H1 (cell line): ENCODE measurements around the gene ZNF397. TPM values are rescaled to one million over a fixed set of nuclear protein-coding genes. Genes with fewer than 3 reads are reported as not detected.

Experiments
- CTCF ChIA-PET: fragments of 300-600 bp; sonication (Branson Sonifier 250); formaldehyde crosslinking; loops from one replicate; lab custom pipeline; 2021; ENCODE audit not compliant: partially characterized antibody; lab: Charles Lee
- POLR2A ChIA-PET: fragments of 300-600 bp; sonication (Branson Sonifier 250); formaldehyde crosslinking; loops from one replicate; lab custom pipeline; 2021; ENCODE audit warnings: inconsistent platforms; ENCODE audit not compliant: partially characterized antibody; lab: Charles Lee
- DNase-seq, 2 experiments: peaks; one replicate each; pipeline versions ENCODE4 v3.0.0 to v3.0.0-alpha.2; 2010 to 2022; ENCODE audit warnings: low spot score in 2 of 2, low read depth in 1 of 2, mixed read lengths in 1 of 2
- FAIRE-seq: peaks from 2 replicates; lab custom pipeline; 2011; peaks lifted over from hg19 to GRCh38; lab: Jason Lieb, UNC
- H2AFZ ChIP-seq: 2 replicates; pipeline ENCODE4 v1.8.1; 2012; ENCODE audit warnings: low read length, inconsistent platforms
- H2AK5ac ChIP-seq: 2 replicates; pipeline ENCODE4 v1.6.1; 2013; ENCODE audit warnings: low read depth, low read length
- H2BK120ac ChIP-seq: replicated peaks from 2 replicates; pipeline ENCODE3; 2013; ENCODE audit warnings: low read depth, low read length, inconsistent platforms
- H2BK12ac ChIP-seq: 2 replicates; pipeline ENCODE4 v1.6.1; 2013; ENCODE audit warnings: low read depth, low read length
- H2BK15ac ChIP-seq: 2 replicates; pipeline ENCODE4 v1.6.1; 2013; ENCODE audit warnings: low read length
- H2BK20ac ChIP-seq: 2 replicates; pipeline ENCODE4 v1.6.1; 2013; ENCODE audit warnings: low read length
- H2BK5ac ChIP-seq: 2 replicates; pipeline ENCODE4 v1.6.1; 2013; ENCODE audit warnings: low read depth, low read length
- H3K14ac ChIP-seq: 2 replicates; pipeline ENCODE4 v1.6.1; 2013; ENCODE audit warnings: inconsistent platforms; ENCODE audit not compliant: insufficient read length
- H3K18ac ChIP-seq: 2 replicates; pipeline ENCODE4 v1.6.1; 2013; ENCODE audit warnings: low read length; ENCODE audit errors: extremely low read depth
- H3K23ac ChIP-seq: 2 replicates; pipeline ENCODE4 v1.6.1; 2013; ENCODE audit warnings: inconsistent platforms; ENCODE audit not compliant: insufficient read length
- H3K23me2 ChIP-seq: 2 replicates; pipeline ENCODE4 v1.6.1; 2013; ENCODE audit warnings: low read depth, low read length
- H3K27ac ChIP-seq: 2 replicates; pipeline ENCODE4 v1.6.1; 2011; ENCODE audit warnings: low read depth, low read length, inconsistent platforms
- H3K27me3 ChIP-seq, 4 experiments: replicated peaks in 1 of 4; 1 replicate in 1 of 4; 2 replicates in 3 of 4; pipeline versions ENCODE4 v1.6.1 to v1.8.1; 2011 to 2013; ENCODE audit warnings: low read length in 3 of 4, mild to moderate bottlenecking in 3 of 4, inconsistent platforms in 2 of 4, mixed read lengths in 2 of 4, moderate library complexity in 1 of 4; ENCODE audit not compliant: control insufficient read depth in 3 of 4, insufficient read depth in 3 of 4; ENCODE audit errors: extremely low read depth in 1 of 4
- H3K36me3 ChIP-seq, 4 experiments: 2 replicates each; pipeline versions ENCODE4 v1.6.1 to v1.8.1; 2011 to 2013; ENCODE audit warnings: mild to moderate bottlenecking in 4 of 4, low read length in 3 of 4, moderate library complexity in 2 of 4, control low read depth in 1 of 4, inconsistent platforms in 1 of 4; ENCODE audit not compliant: insufficient read depth in 4 of 4, control insufficient read depth in 2 of 4
- H3K4ac ChIP-seq: replicated peaks from 2 replicates; pipeline ENCODE3; 2013; ENCODE audit warnings: low read length, low read depth, mixed read lengths, inconsistent platforms; ENCODE audit not compliant: insufficient read length
- H3K4me1 ChIP-seq, 4 experiments: replicated peaks in 1 of 4; 1 replicate in 1 of 4; 2 replicates in 3 of 4; pipeline versions ENCODE4 v1.6.1 to v1.8.1; 2011 to 2013; ENCODE audit warnings: low read length in 3 of 4, inconsistent platforms in 2 of 4, mixed read lengths in 1 of 4; ENCODE audit not compliant: insufficient read depth in 4 of 4, control insufficient read depth in 3 of 4
- H3K4me2 ChIP-seq, 2 experiments: 2 replicates each; pipeline versions ENCODE4 v1.6.1 to v1.8.1; 2011 to 2013; ENCODE audit warnings: low read depth in 2 of 2, low read length in 2 of 2, control low read depth in 1 of 2, inconsistent platforms in 1 of 2, mild to moderate bottlenecking in 1 of 2; ENCODE audit not compliant: insufficient read depth in 1 of 2
- H3K4me3 ChIP-seq, 4 experiments: fragments of 200-600, 300-600 bp in 1 of 4; sonication (generic), shearing (Covaris generic), sonication (Bioruptor Twin) in 1 of 4; 2 replicates each; pipeline versions ENCODE4 v1.5.1 to v1.8.1; 2011 to 2016; ENCODE audit warnings: low read length in 4 of 4, low read depth in 3 of 4, control low read depth in 2 of 4, inconsistent platforms in 2 of 4, mild to moderate bottlenecking in 2 of 4, mixed read lengths in 1 of 4, moderate library complexity in 1 of 4; ENCODE audit not compliant: insufficient read depth in 2 of 4; ENCODE audit errors: extremely low read depth in 1 of 4
- H3K56ac ChIP-seq: replicated peaks from 2 replicates; pipeline ENCODE3; 2013; ENCODE audit warnings: low read depth, mild to moderate bottlenecking, mixed read lengths, low read length, inconsistent platforms; ENCODE audit not compliant: insufficient read length
- H3K79me1 ChIP-seq: 2 replicates; pipeline ENCODE4 v1.6.1; 2013; ENCODE audit warnings: low read depth, low read length, control low read depth
- H3K79me2 ChIP-seq, 2 experiments: 2 replicates each; pipeline versions ENCODE4 v1.6.1 to v1.8.1; 2012 to 2013; ENCODE audit warnings: low read length in 2 of 2, mild to moderate bottlenecking in 2 of 2, inconsistent platforms in 1 of 2; ENCODE audit not compliant: insufficient read depth in 2 of 2, control insufficient read depth in 1 of 2
- H3K9ac ChIP-seq, 4 experiments: replicated peaks in 1 of 4; 1 replicate in 1 of 4; 2 replicates in 3 of 4; pipeline versions ENCODE4 v1.6.1 to v1.8.1; 2011 to 2013; ENCODE audit warnings: low read depth in 3 of 4, low read length in 3 of 4, control low read depth in 2 of 4, mild to moderate bottlenecking in 2 of 4, moderate library complexity in 2 of 4, inconsistent platforms in 1 of 4; ENCODE audit errors: extremely low read depth in 1 of 4
- H3K9me3 ChIP-seq, 2 experiments: 2 replicates each; pipeline versions ENCODE4 v1.6.1 to v1.8.1; 2012 to 2013; ENCODE audit warnings: mild to moderate bottlenecking in 2 of 2, moderate library complexity in 2 of 2, control low read depth in 1 of 2, inconsistent platforms in 1 of 2, low read depth in 1 of 2, low read length in 1 of 2, mixed read lengths in 1 of 2; ENCODE audit not compliant: insufficient read depth in 2 of 2
- H4K20me1 ChIP-seq, 2 experiments: replicated peaks in 1 of 2; 2 replicates each; pipeline versions ENCODE3 to v1.8.1; 2011 to 2013; ENCODE audit warnings: inconsistent platforms in 2 of 2, low read length in 2 of 2, mild to moderate bottlenecking in 1 of 2; ENCODE audit not compliant: insufficient read depth in 2 of 2, control insufficient read depth in 1 of 2
- H4K5ac ChIP-seq: 2 replicates; pipeline ENCODE4 v1.6.1; 2013; ENCODE audit warnings: low read length, low read depth, mixed read lengths, inconsistent platforms; ENCODE audit not compliant: insufficient read length
- H4K8ac ChIP-seq: 2 replicates; pipeline ENCODE4 v1.8.0; 2013; ENCODE audit warnings: mild to moderate bottlenecking, moderate library complexity, low read length, inconsistent platforms; ENCODE audit not compliant: insufficient read depth; ENCODE audit errors: extremely low read depth
- H4K91ac ChIP-seq: replicated peaks from 2 replicates; pipeline ENCODE3; 2013; ENCODE audit warnings: low read length, mixed read lengths, inconsistent platforms; ENCODE audit not compliant: insufficient read length
- BACH1 ChIP-seq: IDR thresholded peaks from 2 replicates; pipeline ENCODE4 v1.6.1; 2012; ENCODE audit warnings: low read length, improper control_type of control experiment
- BCL11A ChIP-seq, 2 experiments: IDR thresholded peaks; one replicate each; pipeline ENCODE4 v1.6.1; 2011; ENCODE audit warnings: low read depth in 2 of 2, low read length in 2 of 2, mild to moderate bottlenecking in 2 of 2
- CBX8 ChIP-seq: fragments of 300-800, 300-1000 bp; sonication (generic); IDR thresholded peaks from 2 replicates; pipeline ENCODE4 v1.7.1; 2016; ENCODE audit warnings: low read depth, low read length, borderline replicate concordance
- CHD1 ChIP-seq: IDR thresholded peaks from 2 replicates; pipeline ENCODE4 v1.6.1; 2012; ENCODE audit warnings: low read depth, low read length, improper control_type of control experiment
- CREB1 ChIP-seq: IDR thresholded peaks from 2 replicates; pipeline ENCODE4 v1.6.1; 2012; ENCODE audit warnings: inconsistent platforms
- CTCF ChIP-seq, 3 experiments: IDR thresholded peaks; 1 replicate in 2 of 3; 2 replicates in 1 of 3; pipeline versions ENCODE4 v1.5.1 to v1.6.1; 2011; ENCODE audit warnings: low read length in 3 of 3, mild to moderate bottlenecking in 3 of 3, inconsistent platforms in 2 of 3, low read depth in 1 of 3, moderate library complexity in 1 of 3; ENCODE audit not compliant: insufficient read depth in 1 of 3; ENCODE audit errors: control extremely low read depth in 1 of 3
- E2F6 ChIP-seq: IDR thresholded peaks from 2 replicates; pipeline ENCODE4 v1.6.1; 2012; ENCODE audit warnings: inconsistent platforms
- HDAC6 ChIP-seq: IDR thresholded peaks from one replicate; pipeline ENCODE4 v1.7.1; 2012; ENCODE audit warnings: low read depth, mild to moderate bottlenecking, inconsistent platforms, low read length, moderate library complexity
- JUND ChIP-seq: IDR thresholded peaks from 2 replicates; pipeline ENCODE4 v1.6.1; 2011; ENCODE audit warnings: mild to moderate bottlenecking, improper control_type of control experiment, low read length
- PHF8 ChIP-seq: fragments of 200-600 bp; sonication (generic); conservative IDR thresholded peaks from 2 replicates; pipeline ENCODE4 v1.7.1; 2012; ENCODE audit warnings: low read depth, mild to moderate bottlenecking, inconsistent platforms, low read length, moderate library complexity
- ZNF274 ChIP-seq: IDR thresholded peaks from 2 replicates; pipeline ENCODE4 v1.7.0; 2012; ENCODE audit warnings: low read length, borderline replicate concordance; ENCODE audit errors: extremely low read depth
- WGBS, 2 experiments: shearing (Covaris generic) in 1 of 2; methylation state at CpG; one replicate each; pipeline versions ENCODE4 v1.1.6 to v1.1.7; 2013 to 2015; ENCODE audit warnings: low lambda C conversion rate in 2 of 2, mixed read lengths in 2 of 2, inconsistent platforms in 1 of 2, low coverage in 1 of 2, missing lambda C conversion rate in 1 of 2; ENCODE audit not compliant: insufficient replicate concordance in 2 of 2, insufficient coverage in 1 of 2, insufficient read length in 1 of 2; ENCODE audit errors: extremely low coverage in 1 of 2, missing lambda C conversion rate in 1 of 2; 5-methylcytosine and 5-hydroxymethylcytosine counted together
- polyA plus RNA-seq, 7 experiments: library from polyadenylated mRNA; depleted of rRNA in 3 of 7; stranded (reverse) in 5 of 7; unstranded in 2 of 7; fragments of >200 nt in 5 of 7; fragments of 200-250 nt in 2 of 7; gene quantifications; 1 replicate in 5 of 7; 2 replicates in 1 of 7; 4 replicates in 1 of 7; pipeline versions ENCODE4 v1.2.1 to v1.2.3, GENCODE V29; 2011 to 2013; ENCODE audit warnings: missing spikeins in 2 of 7, mixed read lengths in 2 of 7
- total RNA-seq: library from RNA; stranded (reverse); fragmentation: NEBNext Ultra II Directional; extraction: Animal tissue kit (Norgen Biotek cat#: 25700); gene quantifications from 2 replicates; pipeline ENCODE4 v1.2.1, GENCODE V29; 2021

Gene ZNF397
- total and polyA plus RNA-seq, 2 of the 8 experiments (the other 6 are each of a cell fraction or from before 2014, with no cell fraction given): 9.8 to 39.5 TPM

GRCh38 chr18:35296060-35296459 is 55.2 kb downstream of the ZNF397 start:
- no peak overlapping the region for H2BK20ac ChIP-seq
- no peak overlapping the region for H3K23ac ChIP-seq
- H3K4ac ChIP-seq: no peak overlapping the region
- no peak overlapping the region for H3K56ac ChIP-seq
- no peak overlapping the region for H4K5ac ChIP-seq
- no peak overlapping the region for H4K91ac ChIP-seq
- CTCF ChIA-PET: interaction anchor here (0.7 kb wide), 1 partner anchor 26 kb away, joined by 4 read pairs; no protein-coding TSS in a partner anchor
- no peak overlapping the region for H2AK5ac ChIP-seq
- no peak overlapping the region for H2BK120ac ChIP-seq
- H2BK12ac ChIP-seq: no peak overlapping the region
- H3K4me2 ChIP-seq: no peak overlapping the region
- FAIRE-seq (no peak), DNase-seq (no peak)
- WGBS, 2 experiments: 90% methylated on average over 2 of the region's 2 CpGs; no CpG with 5 or more reads in 1 of the 2 experiments
- H2BK15ac ChIP-seq: no peak overlapping the region
- H3K27ac ChIP-seq: no peak overlapping the region
- no peaks in the 10 kb centered on the region for H3K9me3 ChIP-seq
- peaks cover 2 to 13% (median 9%) of the 10 kb centered on the region in 4 experiments; a peak in 5 of 8 replicates for H3K36me3 ChIP-seq
- no peak overlapping the region for H2BK5ac ChIP-seq
- POLR2A ChIA-PET: interaction anchor here (0.6 to 1.6 kb wide), 2 partner anchors 36 to 66 kb away, joined by 3 read pairs; no protein-coding TSS in a partner anchor
- H3K9ac ChIP-seq: no peak overlapping the region
- H3K27me3 ChIP-seq: no peaks in the 10 kb centered on the region
- no peak overlapping the region for H3K14ac ChIP-seq
- H3K79me2 ChIP-seq: peaks cover 0 to 32% of the 10 kb centered on the region in 2 experiments; a peak in 2 of 4 replicates
- H3K4me3 ChIP-seq: no peak overlapping the region
- H4K8ac ChIP-seq: no peak overlapping the region
- H3K4me1 ChIP-seq: peaks cover 0 to 1% (median 0%) of the 10 kb centered on the region in 4 experiments; a peak in 2 of 7 replicates
- no peaks in the 10 kb centered on the region for H3K23me2 ChIP-seq
- H4K20me1 ChIP-seq: no peaks in the 10 kb centered on the region
- H3K18ac ChIP-seq: no peak overlapping the region
- H2AFZ ChIP-seq: no peak overlapping the region
- H3K79me1 ChIP-seq: peaks cover under 1% of the 10 kb centered on the region
- TF ChIP-seq CBX8 (no peak), E2F6 (no peak), CTCF (IDR thresholded peaks at IDR 0.05; ENCODE audit: control extremely low read depth in 1 of 3, insufficient read depth in 1 of 3, low read depth in 1 of 3, low read length in 3 of 3) (no peak), BCL11A (IDR thresholded peaks at IDR 0.05; ENCODE audit: low read depth in 2 of 2, low read length in 2 of 2) (no peak), BACH1 (no peak), JUND (no peak), ZNF274 (no peak), CREB1 (no peak), HDAC6 (no peak), PHF8 (no peak), CHD1 (no peak)
